HG02943 (cell line): ENCODE data around the gene TANGO2.

Experiments used
- ATAC-seq: cut with Tn5 transposase; IDR thresholded peaks from one replicate; pipeline ENCODE4 v1.9.1; 2021; ENCODE audit warnings: mild to moderate bottlenecking, low read depth, moderate library complexity; ENCODE audit not compliant: unreplicated experiment

Gene TANGO2, protein sequence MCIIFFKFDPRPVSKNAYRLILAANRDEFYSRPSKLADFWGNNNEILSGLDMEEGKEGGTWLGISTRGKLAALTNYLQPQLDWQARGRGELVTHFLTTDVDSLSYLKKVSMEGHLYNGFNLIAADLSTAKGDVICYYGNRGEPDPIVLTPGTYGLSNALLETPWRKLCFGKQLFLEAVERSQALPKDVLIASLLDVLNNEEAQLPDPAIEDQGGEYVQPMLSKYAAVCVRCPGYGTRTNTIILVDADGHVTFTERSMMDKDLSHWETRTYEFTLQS

DNA sequence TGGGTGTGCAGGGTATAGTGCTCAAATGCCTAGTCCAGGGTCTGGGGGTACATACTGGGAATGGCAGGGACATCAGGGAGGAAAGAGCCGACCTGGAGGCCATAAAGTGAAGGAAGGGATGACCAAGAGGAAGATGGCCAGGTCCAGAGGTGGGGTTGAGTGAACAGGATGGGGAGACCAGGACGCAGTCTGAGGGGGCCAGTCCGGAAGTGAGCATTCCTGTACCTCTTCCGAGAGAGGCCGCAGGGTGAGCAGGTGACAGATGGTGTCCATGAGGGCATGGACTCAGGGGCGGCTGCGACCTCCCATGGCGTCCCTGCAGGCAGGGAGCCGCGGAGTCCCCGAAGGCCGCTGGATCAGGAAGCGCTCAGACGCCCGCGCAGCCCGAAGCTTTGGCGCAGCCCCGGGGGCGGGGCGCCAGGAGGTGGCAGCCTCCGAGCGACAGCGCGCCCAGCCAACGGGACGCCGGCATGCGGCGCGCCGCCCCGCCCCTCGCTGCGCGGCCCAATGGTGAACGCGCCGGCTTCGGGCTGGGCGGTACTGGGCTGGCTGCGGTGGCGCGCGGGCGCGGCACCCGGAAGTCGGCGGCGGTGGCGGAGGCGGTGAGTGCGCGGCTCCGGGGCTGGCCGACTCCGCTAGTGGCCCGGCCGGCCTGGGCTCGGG is at the start of gene TANGO2:
TSS of gene TANGO2 (plus strand) at position 578 of the 663 bp plus-strand sequence. CDS start 15,689 bp downstream, outside the sequence.
- peak; percentile 58 for ATAC-seq

DNA sequence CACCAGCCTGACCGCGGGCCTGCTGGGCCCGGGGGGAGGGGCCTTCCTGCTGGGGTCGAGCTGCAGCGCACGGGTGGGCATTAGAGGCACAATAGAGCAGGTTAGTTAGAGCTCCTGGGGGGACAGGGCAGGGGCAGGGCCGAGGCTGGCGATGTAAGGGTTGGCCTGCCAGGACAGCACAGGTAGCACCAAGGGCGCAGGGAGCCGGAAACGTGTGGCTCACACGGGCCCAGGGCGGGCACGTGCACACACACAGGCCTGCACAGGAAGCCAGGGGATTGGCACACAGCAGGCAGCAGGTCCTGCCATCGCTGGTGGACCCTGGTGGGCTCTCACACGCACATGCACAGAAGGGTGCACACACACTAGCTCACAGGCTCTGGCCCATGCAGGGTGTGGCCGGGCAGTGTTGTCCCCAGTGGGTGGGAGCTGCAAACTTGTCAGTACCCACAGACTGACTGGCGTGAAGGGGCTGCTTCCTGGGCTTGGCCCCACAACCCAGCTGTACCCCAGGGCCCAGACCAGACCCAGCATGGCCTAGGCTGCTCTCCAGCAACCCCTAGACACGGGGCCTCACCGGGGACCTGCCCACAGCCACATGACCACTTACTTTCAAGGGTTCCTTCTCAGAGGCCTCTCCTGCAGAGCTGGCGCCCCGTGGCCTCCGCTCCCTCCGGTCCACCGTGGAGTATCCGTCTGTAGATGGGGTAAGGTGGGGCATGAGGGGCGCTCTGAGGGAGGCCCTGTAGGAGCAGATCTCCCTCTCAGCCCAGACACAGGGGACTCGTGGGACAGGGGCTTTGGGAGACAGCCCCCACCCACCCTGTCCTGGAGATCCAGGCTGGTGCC is 49.4 kb upstream of the TANGO2 start:
- no peak for ATAC-seq

DNA sequence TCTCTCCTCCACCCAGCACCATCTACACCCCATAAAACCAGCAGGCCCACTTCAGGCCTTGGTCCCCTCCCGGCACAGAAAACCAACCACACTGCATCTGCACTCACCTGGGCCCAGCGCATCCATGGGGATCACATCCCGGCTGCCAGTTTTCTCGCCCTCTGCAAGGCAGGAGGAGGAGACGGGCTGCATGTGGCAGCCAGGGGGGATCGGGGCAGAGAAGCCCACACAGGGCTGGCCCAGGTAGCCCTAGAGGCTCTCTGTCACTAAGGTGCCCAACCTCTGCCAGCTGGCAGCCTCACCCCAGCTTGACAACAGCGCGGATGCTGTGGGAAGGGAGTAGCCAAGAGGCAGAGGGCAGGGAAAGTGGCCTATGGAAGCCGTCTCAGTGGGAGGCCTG is 48.7 kb upstream of the TANGO2 start:
- ATAC-seq = no peak

DNA sequence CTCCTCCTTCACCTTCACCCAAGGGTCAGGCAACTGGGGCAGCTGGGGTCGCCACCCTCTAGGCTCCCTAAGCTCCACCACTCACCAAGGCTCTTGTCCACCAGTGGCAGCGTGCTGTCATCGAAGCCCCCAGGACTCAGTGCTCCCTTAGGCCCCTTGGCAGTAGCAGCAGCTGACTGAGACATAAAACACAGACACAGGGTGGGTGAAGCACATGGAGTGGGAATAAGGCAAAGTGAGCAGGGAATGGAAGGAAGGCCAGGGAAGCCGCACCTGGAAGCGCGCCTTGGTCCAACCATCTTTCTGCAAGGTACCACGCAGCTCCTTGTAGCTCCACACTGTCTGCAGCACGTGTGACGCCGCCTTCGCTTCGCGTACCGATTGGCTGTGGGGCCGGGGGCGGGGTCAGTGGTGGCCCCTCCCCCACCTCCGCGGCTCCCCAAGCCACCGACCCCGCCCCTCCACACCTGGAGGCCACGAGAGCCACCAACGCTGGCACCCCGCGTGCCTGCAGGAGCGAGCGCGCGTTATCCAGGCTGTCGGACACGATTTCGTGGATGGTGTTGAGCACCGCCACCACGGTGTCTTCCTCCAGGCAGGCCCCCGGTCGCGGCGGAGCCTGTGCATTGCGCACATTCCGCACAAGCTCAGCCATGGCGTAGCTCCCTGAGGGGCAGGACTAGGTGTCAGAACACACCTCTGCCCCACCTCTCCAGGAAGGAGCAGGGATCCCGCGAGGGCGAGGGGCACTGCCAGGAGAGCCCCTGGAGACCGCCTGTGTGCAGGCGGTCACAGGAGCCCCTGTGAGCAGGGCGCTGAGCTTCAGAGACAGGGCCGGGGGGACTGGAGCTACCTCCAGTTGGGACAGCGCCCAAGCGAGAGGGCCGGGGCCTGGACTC is 48.0 kb upstream of the TANGO2 start:
- no peak for ATAC-seq

DNA sequence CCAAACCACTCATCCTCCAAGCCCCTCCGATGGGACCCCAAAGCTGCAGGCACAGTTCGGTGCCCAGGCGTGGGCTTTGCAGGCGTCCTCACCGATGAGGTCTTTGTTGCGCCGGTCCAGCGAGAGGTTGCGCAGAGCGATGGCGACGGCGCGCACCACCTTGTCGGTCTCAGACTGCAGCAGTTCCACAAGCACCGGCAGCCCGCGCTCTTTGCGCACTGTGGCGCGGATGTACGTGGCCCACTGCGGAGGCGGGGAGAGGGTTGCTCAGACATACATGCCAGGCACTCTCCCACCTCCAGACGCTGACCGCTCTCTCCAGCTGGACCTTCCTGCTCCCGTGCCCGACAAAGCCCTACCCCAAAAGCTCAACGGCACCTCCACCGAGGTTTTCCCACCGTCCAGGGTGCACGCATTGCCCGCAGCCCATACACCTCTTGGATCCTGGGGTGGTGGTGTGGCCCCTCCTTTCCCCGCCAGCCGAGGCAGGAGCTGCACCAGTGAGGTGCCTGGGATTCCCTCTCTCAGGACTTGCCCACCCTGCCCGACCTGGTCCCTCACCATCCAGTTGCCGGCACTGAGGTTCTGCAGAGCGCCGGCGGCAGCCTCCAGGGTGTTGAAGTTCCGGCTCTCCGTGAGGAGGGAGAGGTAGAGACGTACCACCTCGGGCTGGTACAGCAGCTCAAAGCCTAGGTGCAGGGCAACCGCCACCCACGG is 47.2 kb upstream of the TANGO2 start:
- ATAC-seq = no peak

DNA sequence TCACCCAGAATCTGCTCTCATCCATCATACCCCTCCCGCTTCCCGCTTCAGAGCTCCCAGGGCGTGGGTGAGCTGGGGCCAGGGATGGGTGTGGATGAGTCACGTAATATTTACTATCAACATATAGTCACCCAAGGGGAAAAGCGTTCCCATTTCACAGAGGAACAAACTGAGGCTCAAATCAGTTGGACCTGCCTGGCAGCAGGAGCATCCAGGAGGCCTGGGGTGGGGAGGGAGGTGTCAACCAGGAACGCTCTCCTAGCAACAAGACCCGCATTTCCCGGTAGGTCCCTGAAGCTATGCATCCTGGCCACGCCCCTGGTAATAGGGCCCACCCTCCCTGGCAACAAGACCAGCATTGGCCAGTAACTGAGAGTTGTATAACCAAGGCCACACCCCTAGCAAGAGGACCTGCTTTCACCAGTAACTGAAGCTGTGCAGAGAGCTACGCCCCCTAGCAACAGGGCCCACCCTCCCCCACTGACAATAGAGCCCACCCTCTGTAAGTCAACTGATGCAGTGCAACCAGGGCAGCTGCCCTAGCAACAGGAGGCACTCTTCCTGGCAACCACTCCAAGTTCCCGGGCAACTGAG is 46.5 kb upstream of the TANGO2 start:
- no peak for ATAC-seq

DNA sequence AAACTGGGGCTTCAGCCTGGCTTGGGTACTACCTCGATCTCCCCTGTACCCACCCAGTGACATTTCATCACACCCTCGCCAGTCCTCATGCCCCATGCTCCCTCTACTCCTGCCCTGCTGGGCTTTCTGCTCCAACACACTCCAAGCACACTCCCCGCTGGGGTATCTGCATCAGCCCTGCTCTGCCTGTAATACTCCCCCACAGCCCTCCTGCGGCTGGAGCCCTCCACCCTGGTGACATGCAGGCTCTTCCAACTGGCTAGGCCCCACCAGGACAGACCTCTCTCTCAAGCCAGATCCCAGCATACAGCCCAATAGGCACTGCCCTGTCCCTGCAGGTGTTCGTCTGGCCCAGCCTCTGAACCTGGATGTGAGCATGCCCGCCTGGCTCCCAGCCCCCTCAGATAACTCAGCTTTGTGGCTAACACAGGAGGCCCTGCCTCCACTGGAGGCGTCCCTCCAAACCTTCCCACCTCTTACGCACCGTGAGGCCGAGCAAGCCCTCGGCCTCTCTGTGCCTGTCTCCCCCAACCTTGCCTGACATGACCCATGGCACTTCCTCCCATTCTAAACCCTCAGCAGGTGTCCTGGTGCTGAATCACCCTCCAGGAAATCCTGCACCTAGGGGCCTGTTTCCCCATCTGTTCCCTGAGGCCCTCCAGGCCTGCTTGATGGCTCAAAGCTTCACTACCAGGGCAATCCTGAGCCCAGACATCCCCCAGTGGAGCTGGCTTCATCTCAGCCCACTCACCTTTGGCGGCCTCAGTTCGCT is 45.8 kb upstream of the TANGO2 start:
- ATAC-seq = no peak

DNA sequence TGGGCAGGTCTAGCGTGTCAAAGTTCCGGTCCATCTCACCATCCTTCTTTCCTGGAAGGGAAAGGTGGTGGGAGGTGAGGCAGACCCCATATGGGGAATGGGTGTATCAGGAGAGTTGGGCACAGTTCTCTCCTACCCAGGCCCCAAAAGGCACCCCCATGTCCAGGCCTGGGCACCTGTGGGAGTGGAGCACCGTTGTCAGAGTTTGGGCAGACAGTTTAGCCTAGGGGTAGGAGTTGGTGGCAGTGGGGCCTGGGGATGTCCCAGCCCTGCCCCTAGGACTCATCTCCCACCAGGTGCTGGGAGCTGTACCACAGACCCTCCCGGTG is 45.2 kb upstream of the TANGO2 start:
- no peak for ATAC-seq

DNA sequence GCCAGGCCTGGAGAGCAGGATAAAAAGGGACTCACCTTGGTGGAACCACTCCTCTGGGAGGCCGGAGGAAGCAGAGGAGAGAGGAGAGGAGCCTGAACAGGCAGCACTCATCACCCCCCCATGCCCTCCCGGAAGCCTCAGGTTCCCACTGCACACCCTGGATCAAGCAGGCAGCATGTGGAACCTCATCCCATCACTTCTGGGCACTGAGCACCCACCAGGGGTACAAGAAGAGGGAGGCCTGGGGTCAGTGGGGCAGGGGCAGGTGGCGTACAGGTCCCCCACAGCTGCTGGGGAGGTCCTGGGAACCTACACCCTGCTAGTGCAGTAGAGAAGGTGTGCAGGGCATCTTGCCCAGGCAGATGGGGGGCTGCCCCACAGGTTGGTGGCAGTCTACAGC is 44.2 kb upstream of the TANGO2 start:
- ATAC-seq = no peak

DNA sequence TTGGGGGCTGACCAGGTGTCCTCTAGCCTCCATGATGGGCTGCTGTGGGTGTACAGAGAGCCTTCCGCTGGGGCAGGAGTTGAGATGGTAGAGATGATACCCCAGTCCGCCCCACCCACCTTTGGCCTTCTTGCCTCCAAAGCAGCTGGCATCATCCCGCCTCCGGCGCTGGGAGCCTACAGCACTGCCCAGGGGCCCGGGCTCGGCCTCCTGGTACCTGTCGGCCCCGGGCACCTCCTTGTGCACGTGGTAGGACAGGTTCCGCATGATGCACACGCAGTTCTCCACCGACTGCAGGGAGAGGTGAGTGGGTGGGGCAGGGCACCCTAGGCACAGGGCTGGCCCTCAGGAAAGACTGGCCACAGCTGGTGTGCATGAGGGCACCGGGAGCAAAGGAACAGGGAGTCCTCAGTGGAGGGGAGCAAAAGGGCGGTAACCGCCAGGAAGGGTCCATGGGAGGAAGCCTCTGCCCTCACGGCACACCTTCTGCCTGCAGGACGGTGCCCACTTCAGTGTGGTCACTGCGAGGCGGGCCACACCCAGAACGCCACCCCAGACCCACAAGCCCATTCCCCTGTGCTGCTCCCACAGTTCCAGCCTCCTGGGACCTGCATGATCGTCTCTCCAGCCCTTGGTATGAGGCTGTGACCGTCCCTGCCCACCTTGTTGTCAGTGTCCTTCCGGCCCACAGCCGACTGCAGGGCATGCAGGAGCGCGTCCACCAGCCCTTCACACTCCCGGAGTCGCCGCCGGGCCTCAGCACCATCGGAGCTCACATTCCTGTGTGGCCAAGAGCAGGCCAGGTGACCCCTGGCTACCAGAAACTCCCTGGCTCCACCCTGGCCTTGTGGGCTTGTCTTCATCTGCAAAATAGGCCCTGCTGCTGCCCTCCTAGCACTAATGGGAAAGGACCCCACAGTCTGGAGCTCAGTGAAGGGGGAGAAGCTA is 43.3 kb upstream of the TANGO2 start:
- ATAC-seq = no peak

DNA sequence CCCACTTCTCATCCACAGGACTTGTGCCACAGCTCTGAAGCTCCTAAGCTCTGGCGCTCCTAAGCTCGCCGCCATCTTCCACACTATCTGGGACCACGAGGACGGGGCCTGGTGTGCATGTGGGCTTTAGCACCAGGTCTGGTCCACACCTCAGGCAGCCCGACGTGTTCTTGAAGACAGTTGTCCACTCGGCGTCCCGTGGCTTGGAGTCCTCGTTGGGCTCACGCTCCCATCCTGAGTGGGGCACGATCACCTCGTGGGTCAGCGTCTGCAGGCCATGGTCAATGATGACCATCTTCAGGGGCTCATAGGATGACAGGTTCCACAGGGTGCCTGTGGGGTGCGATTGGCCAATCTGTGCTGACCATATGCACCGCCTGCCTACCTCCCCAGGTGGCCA is 42.2 kb upstream of the TANGO2 start:
- no peak for ATAC-seq

DNA sequence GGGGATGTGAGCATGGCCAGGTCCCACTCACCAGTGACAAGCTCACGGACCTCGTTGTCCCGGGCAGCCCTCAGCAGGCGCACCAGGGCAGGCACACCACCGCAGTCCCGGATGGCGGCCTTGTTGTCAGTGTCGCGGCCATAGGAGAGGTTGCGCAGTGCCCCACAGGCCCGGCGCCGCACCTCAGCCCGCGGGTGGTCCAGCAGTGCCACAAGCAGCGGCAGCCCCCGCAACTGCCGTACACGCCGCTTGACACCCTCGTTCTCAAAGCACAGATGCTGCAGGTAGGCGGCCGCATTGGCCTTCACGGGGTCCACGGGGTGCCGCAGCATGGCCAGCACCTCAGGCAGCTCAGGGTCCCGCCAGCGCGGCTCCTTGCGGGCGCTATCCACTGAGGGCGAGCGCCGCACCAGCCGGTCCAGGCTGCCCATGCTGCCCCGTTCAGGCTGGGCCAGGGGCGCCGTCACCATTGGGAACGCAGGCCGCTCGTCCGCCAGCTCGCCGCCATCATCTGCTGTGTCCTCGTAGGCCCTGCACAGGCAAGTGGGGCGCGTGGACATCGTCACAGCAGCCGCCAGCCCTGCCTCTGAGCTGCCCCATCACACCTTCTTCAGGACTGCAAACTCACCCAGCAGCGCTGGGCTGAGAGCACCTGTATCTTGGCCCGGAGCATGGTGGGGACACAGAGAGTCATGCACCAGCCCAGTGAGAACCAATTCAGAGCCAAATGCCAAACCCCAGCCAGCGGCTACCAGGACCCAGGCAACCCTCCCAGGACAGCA is 41.0 kb upstream of the TANGO2 start:
- ATAC-seq = no peak

DNA sequence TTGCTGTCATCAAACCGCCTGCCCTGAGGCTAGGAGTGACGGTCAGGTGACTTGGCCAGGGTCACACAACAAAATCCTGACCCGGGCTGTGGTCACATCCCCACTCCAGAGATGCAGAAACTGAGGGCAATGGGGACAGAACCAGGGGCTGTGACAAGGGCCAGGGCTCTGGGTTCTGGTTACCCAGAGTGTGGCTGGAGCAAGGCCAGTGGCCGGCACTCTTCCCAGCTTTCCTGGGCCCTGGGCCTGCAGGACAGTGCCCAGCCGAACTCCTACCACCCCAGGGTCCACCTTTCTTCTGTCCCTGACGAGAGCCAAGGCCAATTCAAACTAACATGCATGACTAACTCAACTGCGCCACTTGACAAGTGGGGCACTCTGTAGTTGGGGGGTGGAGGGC is 40.1 kb upstream of the TANGO2 start:
- no peak for ATAC-seq

DNA sequence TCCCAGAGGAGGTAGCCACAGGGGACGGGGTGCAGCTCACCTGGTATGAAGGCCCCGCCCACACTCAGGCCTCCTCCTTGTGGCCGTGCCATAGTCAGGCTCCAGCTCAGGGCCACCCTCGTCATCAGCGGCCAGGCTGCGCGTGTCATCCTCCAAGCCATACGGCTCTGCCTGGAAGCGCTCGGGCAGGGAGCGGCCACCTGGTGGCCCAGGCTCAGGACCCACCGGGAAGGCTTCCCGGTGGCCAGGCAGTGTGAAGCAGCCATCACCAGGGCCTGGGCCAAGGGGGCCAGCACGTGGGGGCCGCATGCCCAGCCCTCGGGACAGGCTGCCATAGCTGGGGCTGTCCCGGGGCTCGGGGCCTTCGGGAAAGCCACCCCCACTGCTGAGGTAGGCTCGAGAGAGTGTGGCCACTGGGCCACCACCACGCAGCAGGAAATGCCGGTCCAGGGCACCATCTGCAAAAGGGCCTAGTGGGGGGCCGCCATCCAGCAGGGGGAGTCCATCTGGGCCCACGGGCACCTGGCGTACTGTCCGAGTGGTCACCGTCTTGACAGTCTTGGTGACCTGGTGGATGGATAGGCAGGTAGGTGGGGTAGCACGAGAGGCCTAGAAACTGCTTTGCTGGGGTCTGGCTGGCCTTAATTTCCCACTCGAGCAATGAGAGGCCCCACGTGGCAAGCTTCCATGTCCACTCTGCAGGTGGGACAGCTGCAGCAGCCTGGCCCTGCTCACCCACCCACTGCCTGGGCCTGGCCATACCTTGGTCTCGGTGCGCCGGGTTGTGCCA is 39.5 kb upstream of the TANGO2 start:
- no peak for ATAC-seq

DNA sequence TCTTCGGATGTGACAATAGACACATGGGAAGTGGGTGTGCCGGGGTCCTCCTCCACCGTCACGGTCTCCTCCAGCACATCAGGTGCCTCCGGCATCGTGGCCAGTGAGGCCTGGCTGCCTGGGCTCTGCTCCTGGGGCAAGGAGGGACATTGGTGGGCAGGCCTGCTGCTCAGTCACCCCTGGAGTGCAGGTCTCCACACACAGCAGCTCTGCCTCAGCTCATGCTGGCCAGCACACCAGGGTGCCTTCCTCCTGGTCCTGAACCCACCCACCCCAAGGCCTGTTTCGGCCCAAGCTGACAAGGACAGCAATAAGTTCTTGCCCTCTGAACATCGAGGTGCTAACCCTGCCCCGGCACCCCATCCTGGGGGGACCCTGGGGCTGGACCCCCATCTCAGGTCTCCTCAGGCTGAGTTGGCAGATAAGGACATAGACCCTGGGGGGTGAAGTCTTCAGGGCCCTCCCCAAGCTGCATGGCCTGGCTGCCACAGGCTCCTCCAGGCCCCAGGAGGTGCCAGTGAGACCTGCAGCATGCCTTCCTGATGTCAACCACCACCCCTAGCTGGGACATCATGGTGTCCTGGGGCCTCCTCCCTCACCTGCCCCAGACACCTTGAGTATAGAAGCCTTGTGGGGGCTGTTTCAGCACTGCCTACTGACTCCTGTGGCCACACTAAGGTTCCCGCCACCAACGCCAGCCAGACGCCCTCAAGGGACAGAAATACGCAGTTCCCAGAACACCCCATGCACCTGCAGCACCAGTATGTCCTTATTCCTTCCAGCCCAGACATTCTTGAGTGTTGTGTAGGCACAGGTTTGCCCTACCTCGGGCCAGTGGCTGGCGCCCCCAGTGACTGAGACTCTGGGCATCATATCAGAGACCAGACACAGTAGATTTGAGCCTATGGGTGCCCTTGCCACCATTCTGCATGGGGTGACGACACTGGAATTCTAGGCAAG is 38.7 kb upstream of the TANGO2 start:
- ATAC-seq = no peak
